NCI-H345 treated with DMSO at 0.1 percent for 48 hours (cell line): Measurements from ENCODE around the gene PLS1.

Source experiments
- DNase-seq: peaks from one replicate; lab custom pipeline; 2025; ENCODE audit not compliant: unreplicated experiment; lab: John Stamatoyannopoulos, UW

PLS1 gene

DNA sequence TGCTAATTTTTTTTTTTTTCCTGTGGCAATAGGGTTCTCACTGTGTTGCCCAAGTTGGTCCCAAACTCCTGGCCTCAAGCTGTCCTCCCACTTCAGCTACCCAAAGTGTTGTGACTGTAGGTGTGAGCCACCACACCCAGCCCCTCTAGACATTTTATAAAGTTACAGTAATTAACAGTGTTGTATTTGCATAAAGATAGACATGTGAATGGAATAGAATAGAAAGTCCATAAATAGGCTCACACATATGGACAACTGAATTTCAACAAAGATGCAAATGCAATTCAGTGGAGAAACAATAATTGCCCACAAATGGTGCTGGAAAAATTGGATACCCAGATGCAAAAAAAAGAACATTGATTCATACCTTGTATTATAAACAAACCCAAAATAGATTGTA is 39.9 kb downstream of the PLS1 start:
- no peak for DNase-seq

DNA sequence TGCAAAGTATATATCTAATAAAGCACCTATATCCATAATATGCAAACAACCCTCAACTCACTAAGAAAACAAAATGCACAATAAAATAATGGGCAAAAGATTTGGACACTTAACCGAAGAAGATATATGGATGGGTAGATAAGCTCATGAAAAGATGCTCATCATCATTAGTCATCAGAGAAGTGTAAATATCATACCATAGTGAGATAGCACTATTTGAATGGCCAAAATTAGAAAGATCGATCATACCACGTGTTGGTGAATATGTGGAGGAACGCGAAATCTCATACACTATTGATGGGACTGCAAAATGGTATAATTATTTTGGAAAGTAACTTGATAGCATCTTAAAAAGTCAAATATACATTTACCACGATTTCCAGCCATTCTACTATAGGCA is 40.5 kb downstream of the PLS1 start:
- no peak for DNase-seq

DNA sequence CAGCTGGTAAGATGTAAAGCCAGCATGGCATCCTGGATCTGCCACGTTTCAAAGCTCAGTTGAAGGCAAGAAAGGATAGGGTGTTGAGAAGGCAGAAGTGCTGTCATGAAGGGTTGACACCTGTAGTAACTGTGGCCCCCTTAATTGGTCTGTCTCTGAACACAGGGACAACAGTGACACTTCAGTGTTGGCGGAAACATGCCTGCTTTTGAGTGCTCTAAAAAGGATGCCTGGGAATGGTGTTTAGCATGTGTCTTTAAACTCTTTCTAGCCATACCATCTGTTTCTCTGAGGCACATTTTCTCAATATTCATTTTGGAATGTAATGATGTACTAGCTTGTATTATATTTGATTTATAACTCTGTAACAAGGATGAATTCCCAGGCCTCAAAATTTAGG is 42.1 kb downstream of the PLS1 start:
- DNase-seq: no peak

DNA sequence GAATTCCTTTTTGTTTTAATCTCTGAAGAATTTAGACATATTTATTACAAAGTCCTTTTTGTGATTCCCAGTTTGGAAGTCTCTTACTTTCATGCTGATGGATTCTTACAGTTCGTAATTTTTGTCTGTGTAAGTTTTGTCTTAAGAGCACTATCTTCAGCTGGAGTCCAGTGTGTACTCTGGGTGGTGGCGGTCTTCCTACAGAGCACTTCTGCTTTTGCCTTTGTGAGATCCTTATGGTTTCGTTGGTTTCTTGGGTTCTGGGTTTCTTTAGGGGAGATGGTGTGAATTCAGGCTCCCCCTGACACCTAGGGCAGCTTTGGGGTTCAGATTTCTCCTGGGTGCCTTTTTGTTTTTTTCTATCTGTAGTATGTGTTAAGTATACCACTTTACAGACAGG is 45.3 kb downstream of the PLS1 start:
- no peak for DNase-seq

DNA sequence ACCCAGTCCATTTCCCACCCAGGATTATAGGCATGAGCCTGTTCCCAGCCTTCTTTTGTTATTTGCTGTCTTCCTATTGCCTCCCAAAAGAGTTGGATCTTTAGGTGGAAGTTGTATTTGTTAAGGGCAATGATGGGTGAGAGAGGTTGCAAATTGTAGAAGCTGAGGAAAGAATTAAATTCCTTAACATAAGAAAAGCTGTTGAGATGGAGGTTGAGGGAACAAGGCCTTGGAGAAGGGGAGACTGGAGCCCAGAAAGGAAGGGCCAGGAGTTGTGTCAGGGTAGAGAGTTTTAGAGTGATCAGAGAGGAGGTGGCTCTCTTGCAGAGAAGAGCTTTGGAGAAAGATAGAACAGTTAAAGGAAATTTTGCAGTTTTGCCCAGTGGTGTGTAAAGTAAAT is 46.8 kb downstream of the PLS1 start:
- DNase-seq: no peak

DNA sequence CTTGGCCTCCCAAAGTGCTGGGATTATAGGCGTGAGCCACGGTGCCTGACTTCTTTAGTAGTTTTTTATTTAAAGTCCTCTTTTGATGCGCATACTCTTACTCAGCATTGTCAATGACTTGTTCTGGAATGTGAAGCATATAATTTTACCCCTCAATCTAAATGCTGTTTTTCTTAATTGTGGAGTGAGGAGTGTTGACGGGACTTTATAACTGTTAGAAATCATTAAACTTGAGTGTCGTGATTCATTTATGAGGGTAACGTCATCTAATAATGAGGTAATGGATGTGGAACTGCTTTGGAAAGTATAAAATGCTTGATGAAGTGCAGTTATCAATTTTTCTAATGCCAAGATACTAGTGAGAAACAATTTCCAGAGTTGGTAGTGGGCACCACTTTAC is 48.3 kb downstream of the PLS1 start:
- no peak for DNase-seq

DNA sequence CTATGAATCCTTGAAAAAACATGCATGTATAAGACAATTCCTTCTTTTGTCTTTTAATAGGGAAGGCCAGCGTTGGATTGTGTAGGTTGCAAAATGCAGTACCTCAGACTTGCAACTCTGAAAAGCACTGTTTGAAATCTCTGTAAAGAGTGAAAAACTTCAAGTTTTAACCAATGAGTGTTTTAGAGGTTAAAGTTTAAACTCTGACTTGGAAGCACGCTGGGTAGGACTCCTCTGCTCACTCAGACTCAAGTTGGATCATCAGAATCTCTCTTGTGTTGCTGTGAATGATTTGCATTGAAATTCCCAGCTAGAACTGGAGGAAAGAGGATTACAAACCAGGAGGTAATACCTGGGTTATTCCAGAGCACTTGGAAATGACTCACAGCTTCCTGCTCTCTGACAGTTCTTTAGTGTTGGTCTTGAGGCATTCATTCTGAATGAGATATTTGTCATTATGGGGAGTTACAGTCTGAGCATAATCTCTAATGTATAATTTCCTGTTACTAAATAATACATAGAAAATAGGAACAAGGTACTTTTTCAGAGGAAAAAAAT is 49.1 kb downstream of the PLS1 start:
- no peak for DNase-seq

DNA sequence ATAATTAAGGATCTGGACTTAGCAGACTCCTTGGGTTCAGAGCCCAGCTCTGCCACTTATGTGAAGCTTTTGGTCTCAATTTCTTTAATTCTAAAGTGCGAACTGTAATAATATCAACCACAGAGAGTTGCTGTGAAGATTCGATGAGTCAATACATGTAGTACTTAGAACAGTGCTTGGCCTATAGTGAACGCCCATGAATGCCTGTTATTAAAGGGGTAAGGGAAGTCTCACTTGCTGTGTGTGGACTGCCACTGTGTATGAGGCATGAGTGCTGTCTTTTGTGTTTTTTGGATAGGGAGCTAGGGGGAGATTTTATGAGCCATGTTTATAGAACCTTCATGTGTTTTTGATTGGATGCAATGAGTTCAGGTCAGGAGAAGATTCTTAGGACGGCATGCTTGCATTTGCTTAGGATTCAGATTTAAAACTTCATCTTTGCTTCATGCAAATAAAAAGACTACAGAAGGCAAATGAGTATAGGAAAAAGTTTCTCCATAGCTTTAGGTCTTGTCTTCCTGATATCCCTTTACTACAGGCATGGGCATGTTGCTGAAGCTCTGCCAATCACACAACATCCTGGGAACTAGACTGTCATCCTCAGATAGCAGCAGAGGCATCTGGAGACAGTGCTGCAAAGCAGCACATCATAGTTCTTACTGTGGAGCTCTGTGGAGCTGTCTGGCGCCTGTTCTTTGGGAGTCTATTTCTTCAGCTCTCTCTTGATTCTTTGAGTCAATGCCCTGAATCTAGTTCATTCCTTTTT is 50.0 kb downstream of the PLS1 start:
- no peak for DNase-seq

DNA sequence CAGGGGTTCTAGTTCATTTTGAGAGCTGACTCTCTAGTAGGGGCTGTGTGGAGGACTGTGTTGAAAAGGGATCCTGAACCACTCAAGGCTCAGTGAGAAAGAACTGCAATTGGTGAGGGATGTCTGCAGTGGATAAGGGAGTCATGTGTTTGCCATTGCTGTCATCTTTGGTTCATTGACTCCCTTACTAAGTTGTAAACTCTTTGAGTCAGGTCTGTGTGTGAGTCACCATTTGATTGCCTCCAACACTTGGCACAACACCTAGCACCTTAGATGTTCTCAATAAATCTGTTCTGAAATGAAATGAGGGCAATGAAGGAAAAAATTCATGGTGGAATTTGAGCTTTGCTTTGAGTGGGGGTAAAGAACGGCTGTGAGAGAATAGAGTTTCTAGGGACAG is 51.7 kb downstream of the PLS1 start:
- DNase-seq: no peak

DNA sequence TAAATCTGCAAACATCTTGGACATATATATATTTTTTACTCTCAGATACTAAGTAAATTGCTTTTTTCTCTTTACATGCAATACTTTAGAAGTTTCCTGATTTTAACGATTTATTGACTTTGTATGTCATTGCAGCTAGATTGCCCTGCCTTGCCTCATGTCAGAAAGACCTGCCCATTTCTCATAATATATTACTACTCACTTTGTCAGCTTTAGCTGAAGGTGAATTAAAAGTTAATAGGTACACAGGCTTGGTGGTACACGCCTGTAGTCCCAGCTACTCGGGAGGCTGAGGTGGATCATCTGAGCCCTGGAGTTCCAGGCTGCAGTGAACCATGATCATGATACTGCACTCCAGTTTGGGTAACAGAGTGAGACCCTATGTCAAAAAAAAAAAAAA is 52.8 kb downstream of the PLS1 start:
- no peak for DNase-seq

DNA sequence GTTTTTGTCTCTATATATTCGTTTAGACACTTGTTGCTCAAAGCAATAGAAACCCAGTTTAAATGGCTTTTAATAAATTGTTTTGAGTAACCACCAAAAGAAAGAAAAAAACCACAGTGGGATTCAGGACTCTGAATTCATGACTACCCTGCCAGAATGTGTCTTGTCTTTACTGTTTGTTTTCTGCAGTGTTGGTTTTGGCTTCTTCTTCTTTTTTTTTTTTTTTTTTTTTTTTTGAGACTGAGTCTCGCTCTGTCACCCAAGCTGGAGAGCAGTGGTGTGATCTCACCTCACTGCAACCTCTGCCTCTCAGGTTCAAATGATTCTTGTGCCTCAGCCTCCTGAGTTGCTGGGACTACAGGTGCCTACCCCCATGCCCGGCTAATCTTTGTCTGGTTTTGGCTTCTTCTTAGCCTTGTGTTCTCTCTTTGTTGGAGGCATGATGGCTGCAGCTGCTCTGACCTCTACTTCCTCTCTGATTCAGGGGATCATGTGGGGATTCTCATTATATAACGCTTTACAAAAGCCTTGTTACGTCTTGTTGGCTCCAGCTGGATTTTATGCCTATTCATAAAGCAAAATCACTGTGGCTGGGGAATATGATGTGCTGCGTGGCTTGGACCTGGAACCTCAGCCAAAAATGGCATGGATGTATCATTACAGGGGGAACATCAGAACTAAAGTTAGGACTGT is 54.0 kb downstream of the PLS1 start:
- no peak for DNase-seq

DNA sequence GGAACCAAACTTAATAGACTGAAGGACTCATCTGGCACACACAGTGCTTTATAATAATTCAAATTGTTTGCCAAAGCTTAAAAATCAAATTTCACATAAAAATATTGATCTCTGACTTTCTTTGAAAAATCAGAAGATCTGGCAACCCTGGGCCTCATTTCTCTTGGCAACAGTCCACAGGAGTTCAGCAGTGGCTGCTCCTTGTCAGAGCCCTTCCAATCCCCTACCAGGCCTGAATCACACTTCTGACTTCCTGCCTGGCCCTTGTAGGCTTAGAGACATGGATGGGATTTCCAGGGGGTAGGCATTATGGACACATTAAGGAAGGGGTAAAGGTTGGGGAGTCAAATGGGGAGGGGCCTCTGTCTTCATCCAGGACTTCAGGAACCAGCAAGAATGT is 55.5 kb downstream of the PLS1 start:
- DNase-seq: no peak

DNA sequence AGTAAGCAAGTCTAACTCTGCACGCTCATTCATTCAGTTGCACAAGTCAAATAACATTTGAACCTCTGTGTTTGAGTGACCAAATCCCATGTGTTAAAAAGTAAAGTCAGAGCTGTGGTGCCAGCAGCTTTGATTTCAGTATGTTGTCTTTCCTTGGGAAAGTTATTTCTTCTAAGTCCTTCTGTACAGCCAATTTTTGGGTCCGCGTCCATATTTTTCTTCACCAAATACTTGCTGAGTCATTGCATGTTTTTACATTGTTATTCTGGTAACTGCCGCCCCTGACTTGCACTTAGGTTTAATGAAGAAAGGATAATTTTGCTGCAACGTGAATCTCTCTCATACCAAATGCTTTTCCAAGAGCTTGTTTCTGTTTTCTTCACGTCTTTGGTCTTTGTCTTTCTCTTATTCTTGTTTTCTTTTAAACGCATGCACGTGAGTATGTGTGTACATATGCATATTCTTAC is 56.7 kb downstream of the PLS1 start:
- DNase-seq: no peak

DNA sequence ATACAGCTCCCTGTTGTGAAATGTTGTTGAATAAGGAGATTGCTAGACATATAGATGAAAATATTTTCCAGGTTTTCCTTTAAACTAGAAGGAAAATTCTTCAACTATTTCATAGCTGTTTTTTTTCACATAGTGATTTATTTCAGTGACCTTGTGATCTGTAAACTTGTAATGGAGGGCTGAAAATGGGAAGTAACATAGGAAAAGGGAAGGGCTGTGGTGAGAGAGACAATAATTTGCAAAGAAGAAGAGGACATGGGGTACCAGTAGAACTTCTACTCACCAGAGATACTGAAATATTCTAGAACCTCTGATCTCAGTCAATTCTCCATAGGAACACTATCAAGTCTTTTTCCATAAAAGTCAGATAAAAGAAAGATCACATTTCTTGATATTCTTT is 60.4 kb downstream of the PLS1 start:
- DNase-seq: no peak

DNA sequence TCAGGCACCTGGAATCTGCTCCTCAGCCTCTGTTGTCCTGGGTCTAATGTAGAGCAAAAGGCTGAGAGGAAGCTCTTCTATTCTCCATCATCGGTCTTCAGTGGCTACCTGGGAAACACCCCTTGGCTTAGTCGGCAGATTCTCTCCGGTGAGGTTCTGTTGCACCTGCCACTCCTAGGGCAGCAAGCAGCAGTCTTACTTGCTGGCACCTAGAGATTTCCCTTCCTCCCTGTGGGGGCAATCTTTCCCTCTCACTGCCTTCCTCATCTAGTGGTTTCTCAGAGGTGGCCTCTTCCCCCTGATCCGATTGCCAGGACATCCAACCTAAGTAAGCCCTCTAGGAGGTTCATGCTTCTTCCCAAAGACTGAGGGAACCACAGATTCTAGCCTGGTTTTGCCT is 60.8 kb downstream of the PLS1 start:
- DNase-seq: no peak

DNA sequence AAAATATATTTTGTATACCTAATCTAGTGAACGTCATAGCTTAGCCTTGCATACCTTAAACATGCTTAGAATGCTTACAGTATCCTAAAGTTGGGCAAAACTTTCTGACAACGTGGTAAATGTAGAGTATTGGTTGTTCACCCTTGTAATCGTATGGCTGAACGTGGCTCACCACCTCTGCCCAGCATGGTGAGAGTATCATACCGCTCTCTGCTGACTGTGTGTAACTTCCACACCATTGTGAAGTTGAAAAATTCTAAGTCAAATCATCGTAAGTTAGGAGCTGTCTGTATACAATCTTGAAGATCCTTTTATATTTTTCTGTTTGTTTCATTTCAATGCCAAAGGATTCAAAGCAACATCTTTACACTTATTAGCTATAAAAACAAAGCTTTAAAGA is 64.2 kb downstream of the PLS1 start:
- DNase-seq: no peak

DNA sequence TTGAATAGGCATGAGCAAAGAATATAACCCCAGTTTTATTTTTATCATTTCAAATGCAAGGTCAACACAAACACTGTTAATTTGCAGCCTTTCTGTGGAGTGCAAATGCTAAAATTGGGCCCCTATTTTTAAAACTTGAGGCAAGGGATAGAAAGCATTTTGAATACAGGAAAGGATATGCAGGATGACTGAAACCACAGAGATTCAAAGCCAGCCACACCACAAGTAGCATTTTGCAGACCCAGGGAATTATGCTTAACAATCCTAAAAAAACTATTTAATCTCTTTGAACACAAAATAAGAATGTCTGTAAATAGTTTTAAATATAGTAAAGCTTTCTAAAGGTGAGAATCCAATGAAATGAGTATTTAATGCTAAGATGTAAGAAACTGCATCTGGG is 64.7 kb downstream of the PLS1 start:
- no peak for DNase-seq

DNA sequence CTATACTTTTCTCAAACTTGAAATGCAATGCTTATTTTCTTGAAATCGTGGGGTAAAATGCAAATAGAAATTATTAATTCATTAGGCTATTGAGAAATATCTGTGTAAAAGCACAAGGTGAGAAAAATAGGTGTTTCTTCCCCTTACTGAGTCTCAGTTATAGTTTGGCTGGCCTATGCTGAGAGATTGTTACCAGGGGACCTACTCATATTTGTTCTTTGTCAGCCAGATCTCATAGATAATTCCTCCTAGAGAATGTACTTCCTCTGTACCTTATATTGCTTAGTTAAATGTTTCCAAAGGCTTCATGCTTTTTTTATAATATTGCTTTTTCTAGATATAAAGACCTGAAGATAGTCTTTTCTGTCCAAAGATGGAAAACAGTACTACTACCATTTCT is 67.7 kb downstream of the PLS1 start:
- no peak for DNase-seq

DNA sequence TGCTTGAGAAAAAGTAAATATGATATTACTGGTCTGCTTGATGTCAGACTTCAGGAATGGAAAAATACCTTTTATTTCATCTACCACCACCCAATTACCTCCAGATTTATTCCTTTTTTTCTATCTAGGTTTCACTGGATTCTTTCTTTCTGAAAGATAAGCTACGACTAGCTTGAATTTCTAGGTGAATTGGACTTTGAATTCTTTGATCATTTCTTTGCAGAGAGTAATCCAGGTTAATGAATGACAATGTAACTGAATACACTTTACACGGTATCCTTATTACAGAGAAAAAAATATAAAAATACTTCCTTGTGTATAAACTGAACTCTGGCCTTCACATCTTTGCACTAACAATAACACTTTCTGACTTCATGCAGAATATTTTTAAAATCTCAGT is 68.1 kb downstream of the PLS1 start:
- DNase-seq: no peak

DNA sequence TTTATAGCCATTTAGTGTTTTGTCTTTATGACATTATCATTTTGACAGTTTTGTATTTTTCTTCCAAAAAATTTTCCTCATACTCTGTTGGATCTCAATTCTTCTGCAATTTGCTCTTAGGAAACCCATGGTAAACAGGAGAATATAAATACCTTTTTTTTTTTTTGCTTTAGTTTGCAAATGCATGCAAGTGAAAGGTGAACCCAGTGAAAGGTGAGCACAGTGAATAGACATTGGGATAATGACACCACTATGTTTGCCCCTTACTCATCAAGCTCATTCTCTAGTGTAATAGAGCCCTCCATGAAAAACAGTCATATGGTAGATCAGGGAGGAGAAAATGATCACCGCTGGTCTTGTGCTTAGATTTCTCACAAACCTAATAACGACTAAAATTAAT is 68.6 kb downstream of the PLS1 start:
- no peak for DNase-seq

DNA sequence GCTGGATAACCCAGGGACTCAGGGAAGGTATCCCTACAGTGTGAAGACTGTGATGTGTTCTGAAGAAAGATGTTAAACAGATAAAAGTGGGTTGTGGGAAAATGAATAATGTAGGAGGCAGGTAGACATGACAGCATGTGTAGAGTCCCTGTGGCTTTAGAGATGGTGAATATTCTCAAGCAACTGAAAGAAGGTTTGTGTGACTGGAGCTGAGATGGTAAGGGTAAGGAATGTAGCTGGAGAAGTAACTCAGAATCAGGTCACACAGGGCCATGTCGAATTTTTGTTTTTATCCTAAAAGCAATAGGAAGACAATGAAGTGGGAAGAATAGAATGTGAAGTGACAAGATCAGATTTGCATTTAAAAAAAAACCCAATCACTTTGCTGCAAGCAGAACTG is 73.9 kb downstream of the PLS1 start:
- no peak for DNase-seq

DNA sequence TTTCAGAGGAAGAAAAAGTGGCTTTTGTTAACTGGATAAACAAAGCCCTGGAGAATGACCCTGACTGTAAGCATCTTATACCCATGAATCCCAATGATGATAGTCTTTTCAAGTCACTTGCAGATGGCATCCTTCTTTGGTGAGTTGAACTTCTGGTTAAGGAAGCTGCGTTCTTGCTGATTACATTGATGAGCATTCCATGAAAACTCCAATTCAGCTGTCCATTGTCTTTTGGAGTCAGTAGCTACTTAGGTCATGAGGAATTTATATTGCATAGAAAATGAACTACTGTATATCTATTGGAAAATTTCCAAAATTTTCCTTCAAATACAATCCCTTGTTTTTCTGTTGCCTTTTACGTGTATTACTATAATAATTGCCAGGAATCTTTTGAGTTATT is 80.0 kb downstream of the PLS1 start:
- DNase-seq: no peak

DNA sequence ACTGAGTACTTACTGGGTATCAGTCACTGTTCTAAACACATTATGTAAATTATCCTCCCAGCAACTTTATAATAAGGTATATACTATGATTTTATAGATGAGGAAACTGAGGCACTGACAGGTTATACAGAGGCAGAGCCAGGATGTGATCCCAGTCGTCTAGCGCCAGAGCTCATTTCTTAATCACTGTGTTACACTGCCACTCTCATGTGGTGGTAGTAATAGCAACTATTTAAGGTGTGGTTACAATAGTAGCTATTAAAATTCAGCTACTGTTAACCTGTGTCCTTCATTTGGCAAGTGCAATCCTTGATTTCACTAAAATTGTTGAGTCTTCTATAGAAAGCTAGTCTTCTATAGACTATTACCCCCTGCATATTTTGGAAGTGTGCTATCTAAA is 84.5 kb downstream of the PLS1 start:
- DNase-seq: no peak
